K562 (cell line): ENCODE results near the gene MPPED1. TPM values are rescaled to one million over a fixed set of nuclear protein-coding genes. Genes with fewer than 3 reads are reported as not detected.

Experiments
- ATAC-seq: fragments of 200-7000 bp; cut with Tn5 transposase; 3 replicates; pipeline ENCODE4 v1.9.1; 2020; ENCODE audit warnings: moderate library complexity
- BruUV-seq: library from RNA; stranded (reverse); fragments of 400-500 nt; replicated peaks from 2 replicates; lab custom pipeline; 2021; lab: Mats Ljungman, UMichigan
- CTCF ChIA-PET: fragments of 300-600 bp; formaldehyde crosslinking; extraction: SDS; loops from one replicate; lab custom pipeline; 2021; ENCODE audit warnings: low intra/inter-chr PET ratio; lab: Yijun Ruan, JAX
- POLR2A ChIA-PET: fragments of 300-600, 350-650 bp; sonication (Branson Sonifier 250); formaldehyde crosslinking; extraction: SDS; loops from one replicate; lab custom pipeline; 2021; ENCODE audit warnings: antibody characterized with exemption, inconsistent platforms; lab: Yijun Ruan, JAX
- DNase-seq, 4 experiments: peaks; one replicate each; pipeline versions ENCODE4 v3.0.0 to v3.0.0-alpha.2; 2011 to 2018; ENCODE audit warnings: low spot score in 3 of 4, mixed read lengths in 3 of 4; ENCODE audit errors: extremely low read depth in 1 of 4
- FAIRE-seq: peaks from 2 replicates; lab custom pipeline; 2011; peaks lifted over from hg19 to GRCh38; lab: Jason Lieb, UNC
- H2AFZ ChIP-seq: 2 replicates; pipeline ENCODE4 v1.6.0; 2011; ENCODE audit warnings: low read depth, low read length, control low read depth, inconsistent platforms
- H3K27ac ChIP-seq: fragments of 200-600 bp; 3 replicates; pipeline ENCODE4 v1.8.0; 2011; ENCODE audit warnings: low read depth, mild to moderate bottlenecking, control low read depth, inconsistent platforms, low read length, moderate library complexity, mixed read lengths; ENCODE audit errors: extremely low read depth
- H3K27me3 ChIP-seq, 2 experiments: fragments of 300-600 bp in 1 of 2; 2 replicates in 1 of 2; 3 replicates in 1 of 2; pipeline versions ENCODE4 v1.6.0 to v1.8.0; 2011; ENCODE audit warnings: inconsistent platforms in 2 of 2, low read length in 2 of 2, mild to moderate bottlenecking in 1 of 2, mixed read lengths in 1 of 2, moderate library complexity in 1 of 2; ENCODE audit not compliant: control insufficient read depth in 2 of 2, insufficient read depth in 2 of 2
- H3K36me3 ChIP-seq: fragments of 300-600 bp; 3 replicates; pipeline ENCODE4 v1.8.0; 2011; ENCODE audit warnings: mild to moderate bottlenecking, low read length, inconsistent platforms; ENCODE audit not compliant: control insufficient read depth, insufficient read depth
- H3K4me1 ChIP-seq, 2 experiments: fragments of 200-600 bp in 1 of 2; replicated peaks in 1 of 2; 2 replicates in 1 of 2; 3 replicates in 1 of 2; pipeline versions ENCODE4 v1.5.1 to v1.8.0; 2011; ENCODE audit warnings: inconsistent platforms in 2 of 2, low read length in 2 of 2, mild to moderate bottlenecking in 1 of 2, mixed read lengths in 1 of 2, moderate library complexity in 1 of 2; ENCODE audit not compliant: control insufficient read depth in 2 of 2, insufficient read depth in 2 of 2
- H3K4me2 ChIP-seq: 2 replicates; pipeline ENCODE4 v1.6.1; 2011; ENCODE audit warnings: low read length, control low read depth, inconsistent platforms, mixed read lengths; ENCODE audit not compliant: insufficient read depth
- H3K4me3 ChIP-seq: fragments of 200-600 bp; sonication (generic), shearing (Covaris generic); 2 replicates; pipeline ENCODE4 v1.5.1; 2016; ENCODE audit warnings: control low read depth, inconsistent platforms
- H3K79me2 ChIP-seq: fragments of 200-600 bp; 3 replicates; pipeline ENCODE4 v1.8.0; 2011; ENCODE audit warnings: low read length, inconsistent platforms; ENCODE audit not compliant: control insufficient read depth, insufficient read depth
- H3K9ac ChIP-seq, 2 experiments: 2 replicates each; pipeline versions ENCODE4 v1.6.0 to v1.6.1; 2011; ENCODE audit warnings: low read depth in 2 of 2, low read length in 2 of 2, control low read depth in 1 of 2, inconsistent platforms in 1 of 2, mild to moderate bottlenecking in 1 of 2, mixed read lengths in 1 of 2; ENCODE audit not compliant: insufficient read depth in 1 of 2
- H3K9me1 ChIP-seq: one replicate; pipeline ENCODE4 v1.6.0; 2011; ENCODE audit warnings: inconsistent platforms, mild to moderate bottlenecking, low read length, moderate library complexity; ENCODE audit not compliant: control insufficient read depth, insufficient read depth
- H3K9me3 ChIP-seq: replicated peaks from 2 replicates; pipeline ENCODE4 v1.5.1; 2011; ENCODE audit warnings: low read depth, low read length, inconsistent platforms; ENCODE audit not compliant: control insufficient read depth, insufficient read depth
- H4K20me1 ChIP-seq: replicated peaks from 2 replicates; pipeline ENCODE4 v1.6.1; 2011; ENCODE audit warnings: low read length, inconsistent platforms, mixed read lengths; ENCODE audit not compliant: control insufficient read depth, insufficient read depth
- DPF2 ChIP-seq: fragments of 450-650 bp; IDR thresholded peaks from 2 replicates; pipeline ENCODE4 v1.6.1; 2016
- RBM22 ChIP-seq: fragments of 200-400 bp; formaldehyde crosslinking; IDR thresholded peaks from 2 replicates; pipeline ENCODE4 v1.6.1; 2018; ENCODE audit warnings: low read length, low read depth; ENCODE audit not compliant: poor library complexity, severe bottlenecking
- ZC3H4 ChIP-seq: sonication (generic); formaldehyde crosslinking; IDR thresholded peaks from 2 replicates; pipeline ENCODE4 v1.9.0; 2021; ENCODE audit warnings: missing genetic modification reagents, borderline replicate concordance
- WGBS: fragments of 100-300 bp; shearing (Covaris generic); methylation state at CpG from one replicate; pipeline ENCODE4 v1.1.6; 2016; ENCODE audit warnings: low coverage, mixed read lengths; ENCODE audit not compliant: insufficient coverage; ENCODE audit errors: missing lambda C conversion rate; 5-methylcytosine and 5-hydroxymethylcytosine counted together
- in situ Hi-C: fragments of 300-500 bp; cut with MboI; formaldehyde crosslinking; loops from 4 replicates; pipeline ENCODE4 v1.15.0; 2018; ENCODE audit warnings: inconsistent platforms, mixed read lengths
- intact Hi-C: fragments of 100-400 bp; cut with micrococcal nuclease; formaldehyde crosslinking; loops from 2 replicates; pipeline ENCODE4 v1.14.2; 2022
- polyA plus RNA-seq, 8 experiments: library from polyadenylated mRNA; depleted of rRNA in 4 of 8; stranded (reverse) in 5 of 8; unstranded in 3 of 8; fragments of >200 nt; fragmentation: Nextera tagmentation in 2 of 8; fragmentation: Illumina TruSeq in 1 of 8; extraction: Ambion mirVana in 2 of 8; extraction: Trizol in 1 of 8; gene quantifications; 2 replicates each; pipeline versions ENCODE4 v1.2.1 to v1.2.3, GENCODE V29; 2011 to 2014; ENCODE audit warnings: inconsistent platforms in 1 of 8, missing spikeins in 1 of 8
- total RNA-seq, 7 experiments: library from RNA; depleted of rRNA in 6 of 7; stranded (reverse); fragments of >200 nt in 6 of 7; fragmentation: Illumina TruSeq in 2 of 7; extraction: Trizol in 2 of 7; gene quantifications; 2 replicates each; pipeline versions ENCODE4 v1.2.1 to v1.2.3, GENCODE V29; 2011 to 2021; ENCODE audit warnings: low replicate concordance in 1 of 7
- TF ChIP-seq, protein P1 (sequence below), 2 experiments: fragments of 150-350 bp in 1 of 2; IDR thresholded peaks; 2 replicates each; pipeline ENCODE4 v1.6.1; 2012 to 2016; ENCODE audit warnings: low read depth in 2 of 2, low read length in 2 of 2, mild to moderate bottlenecking in 1 of 2, moderate library complexity in 1 of 2

MPPED1 gene
- total and polyA plus RNA-seq, 9 of the 15 experiments (the other 6 are each of a cell fraction or from before 2014, with no cell fraction given), result not detected

DNA sequence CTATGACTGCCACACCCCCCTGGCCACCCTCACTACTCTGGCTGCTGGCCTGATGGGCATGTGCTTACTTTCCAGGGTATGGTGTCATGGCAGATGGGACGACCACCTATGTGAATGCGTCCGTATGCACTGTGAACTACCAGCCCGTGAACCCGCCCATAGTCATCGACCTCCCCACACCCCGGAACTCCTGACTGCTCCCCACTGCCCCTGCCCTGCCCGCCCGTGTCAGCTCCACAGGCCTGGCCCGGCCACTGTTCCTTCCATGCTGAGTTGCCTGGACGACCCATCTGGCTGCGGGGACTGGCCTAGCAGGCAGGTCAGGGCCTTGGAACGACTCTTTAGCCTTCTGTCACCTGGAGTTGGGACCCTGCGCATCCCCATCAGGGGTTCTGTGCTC lies 93.6 kb downstream of the MPPED1 start:
- POLR2A ChIA-PET, result no interaction called here
- FAIRE-seq (no peak), DNase-seq (no peak), ATAC-seq (no peak)
- H3K27ac ChIP-seq, result no peak overlapping the region
- H3K9me3 ChIP-seq, result no peaks in the 10 kb centered on the region
- H3K4me1 ChIP-seq, result no peaks in the 10 kb centered on the region
- CTCF ChIA-PET, result no interaction called here
- no peak overlapping the region for H2AFZ ChIP-seq
- H3K9me1 ChIP-seq, result no peaks in the 10 kb centered on the region
- H3K4me2 ChIP-seq, result no peak overlapping the region
- H3K27me3 ChIP-seq, result no peaks in the 10 kb centered on the region
- in situ Hi-C loops (no loop called here), intact Hi-C loops (no loop called here)
- no peaks in the 10 kb centered on the region for H3K79me2 ChIP-seq
- no TSS peak for BruUV-seq
- 4% methylated on average over 5 of the region's 14 CpGs for WGBS
- H3K36me3 ChIP-seq, result no peaks in the 10 kb centered on the region
- TF ChIP-seq DPF2, result no peak
- no peak for TF ChIP-seq RBM22
- TF ChIP-seq ZC3H4, result no peak
- TF ChIP-seq, protein P1, sequence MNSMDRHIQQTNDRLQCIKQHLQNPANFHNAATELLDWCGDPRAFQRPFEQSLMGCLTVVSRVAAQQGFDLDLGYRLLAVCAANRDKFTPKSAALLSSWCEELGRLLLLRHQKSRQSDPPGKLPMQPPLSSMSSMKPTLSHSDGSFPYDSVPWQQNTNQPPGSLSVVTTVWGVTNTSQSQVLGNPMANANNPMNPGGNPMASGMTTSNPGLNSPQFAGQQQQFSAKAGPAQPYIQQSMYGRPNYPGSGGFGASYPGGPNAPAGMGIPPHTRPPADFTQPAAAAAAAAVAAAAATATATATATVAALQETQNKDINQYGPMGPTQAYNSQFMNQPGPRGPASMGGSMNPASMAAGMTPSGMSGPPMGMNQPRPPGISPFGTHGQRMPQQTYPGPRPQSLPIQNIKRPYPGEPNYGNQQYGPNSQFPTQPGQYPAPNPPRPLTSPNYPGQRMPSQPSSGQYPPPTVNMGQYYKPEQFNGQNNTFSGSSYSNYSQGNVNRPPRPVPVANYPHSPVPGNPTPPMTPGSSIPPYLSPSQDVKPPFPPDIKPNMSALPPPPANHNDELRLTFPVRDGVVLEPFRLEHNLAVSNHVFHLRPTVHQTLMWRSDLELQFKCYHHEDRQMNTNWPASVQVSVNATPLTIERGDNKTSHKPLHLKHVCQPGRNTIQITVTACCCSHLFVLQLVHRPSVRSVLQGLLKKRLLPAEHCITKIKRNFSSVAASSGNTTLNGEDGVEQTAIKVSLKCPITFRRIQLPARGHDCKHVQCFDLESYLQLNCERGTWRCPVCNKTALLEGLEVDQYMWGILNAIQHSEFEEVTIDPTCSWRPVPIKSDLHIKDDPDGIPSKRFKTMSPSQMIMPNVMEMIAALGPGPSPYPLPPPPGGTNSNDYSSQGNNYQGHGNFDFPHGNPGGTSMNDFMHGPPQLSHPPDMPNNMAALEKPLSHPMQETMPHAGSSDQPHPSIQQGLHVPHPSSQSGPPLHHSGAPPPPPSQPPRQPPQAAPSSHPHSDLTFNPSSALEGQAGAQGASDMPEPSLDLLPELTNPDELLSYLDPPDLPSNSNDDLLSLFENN (IDR thresholded peaks at IDR 0.05; ENCODE audit: low read depth in 2 of 2, low read length in 2 of 2), result no peak
- no peak overlapping the region for H3K4me3 ChIP-seq
- H3K9ac ChIP-seq, result no peak overlapping the region
- no peaks in the 10 kb centered on the region for H4K20me1 ChIP-seq
